Activated CD8-positive, alpha-beta memory T cell treated with anti-CD3 and anti-CD28 coated beads, Interleukin-2, amount 50 U/mL, for 24 hours (primary cell): Measurements from ENCODE around the gene GNMT.
A peak's percentile ranks its signal among the peaks of the same experiment; 100 is the strongest.

ENCODE experiments used
- DNase-seq: peaks from one replicate; pipeline ENCODE4 v3.0.0-alpha.2; 2020; ENCODE audit errors: extremely low read depth

GNMT gene

GRCh38 chr6:42960243-42961019, at the start of gene GNMT:
Gene GNMT (plus strand): TSS chr6:42960754. CDS start chr6:42960768, 14 bp downstream.
- no peak for DNase-seq

- no peak for DNase-seq
These were observed 49.2 kb upstream of the GNMT start for GRCh38 chr6:42911171-42912021.

- DNase-seq: no peak
These were observed 46.0 kb upstream of the GNMT start for GRCh38 chr6:42914546-42914945.

DNA sequence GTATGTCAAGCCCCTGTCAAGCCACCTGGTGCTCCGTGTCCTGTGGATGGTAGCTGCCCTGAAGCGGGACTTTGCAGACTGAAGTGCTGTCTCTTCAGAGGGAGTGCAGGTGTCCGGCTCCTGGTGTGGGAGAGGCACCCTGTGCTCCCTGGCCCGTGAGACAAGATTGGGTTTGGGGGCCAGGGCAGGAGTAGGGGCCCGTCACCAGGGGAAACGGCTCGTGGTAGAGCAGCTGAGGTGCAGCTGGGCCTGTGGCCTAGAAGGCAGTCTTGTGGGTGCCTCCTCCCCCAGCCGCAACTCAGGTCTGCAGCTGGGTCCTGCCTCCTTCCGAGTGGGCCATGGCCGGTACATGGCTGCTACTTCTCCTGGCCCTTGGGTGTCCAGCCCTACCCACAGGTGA, 44.8 kb upstream of the GNMT start, which contains the start of gene PTCRA:
TSS of gene PTCRA (plus strand) at position 322 of the 400 bp plus-strand sequence. CDS start at position 339, 17 bp downstream.
- DNase-seq: no peak

DNA sequence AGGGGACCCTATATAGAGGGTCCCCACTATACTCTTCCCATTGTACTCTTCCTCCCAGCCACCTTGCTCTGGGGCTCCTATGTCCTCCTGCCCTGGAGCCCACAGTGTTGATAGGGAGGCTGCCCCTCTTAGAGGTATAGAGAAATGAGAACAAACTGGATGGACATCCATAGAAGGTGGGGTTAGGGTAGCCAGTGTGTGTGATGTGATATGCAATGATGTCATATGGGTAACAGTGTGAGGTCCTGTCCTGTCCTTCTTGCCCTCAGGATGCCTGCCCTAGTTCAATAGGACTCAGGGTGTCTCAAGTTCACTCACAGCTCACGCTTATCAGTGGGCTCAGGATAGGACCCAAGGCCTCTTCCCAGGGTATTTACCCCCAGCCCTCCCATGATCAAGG, 44.3 kb upstream of the GNMT start:
- DNase-seq: no peak

- DNase-seq: no peak
These were observed 38.8 kb upstream of the GNMT start for GRCh38 chr6:42921801-42922200.

DNA sequence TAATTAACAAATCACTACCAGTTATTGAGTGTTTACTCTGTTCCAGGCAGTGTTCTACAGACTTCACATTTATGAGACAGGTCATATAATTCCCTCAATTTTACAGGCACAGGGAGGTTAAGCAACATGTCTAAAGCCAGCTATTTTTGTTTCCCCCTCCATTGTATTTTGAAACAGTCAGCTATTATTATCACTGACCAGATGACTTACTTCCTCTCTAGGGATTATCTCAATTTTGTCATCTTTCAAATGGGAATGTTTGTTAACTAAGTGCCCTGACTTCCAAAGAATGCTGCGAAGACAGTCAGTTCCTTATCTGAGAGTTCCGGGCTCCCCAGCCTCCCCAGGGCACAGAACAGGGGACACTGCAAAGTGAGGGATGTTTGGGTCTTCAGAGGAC, 36.9 kb upstream of the GNMT start:
- no peak for DNase-seq

GRCh38 chr6:42925248-42925857, 35.2 kb upstream of the GNMT start:
- no peak for DNase-seq

GRCh38 chr6:42928986-42929820, 31.4 kb upstream of the GNMT start, which contains the start of gene CNPY3:
Gene CNPY3 (plus strand): TSS chr6:42929480. CDS start chr6:42929571, 91 bp downstream.
- peak; percentile 88 for DNase-seq

- DNase-seq: peak; percentile 17
These were observed 30.7 kb upstream of the GNMT start for GRCh38 chr6:42929821-42930360.

DNA sequence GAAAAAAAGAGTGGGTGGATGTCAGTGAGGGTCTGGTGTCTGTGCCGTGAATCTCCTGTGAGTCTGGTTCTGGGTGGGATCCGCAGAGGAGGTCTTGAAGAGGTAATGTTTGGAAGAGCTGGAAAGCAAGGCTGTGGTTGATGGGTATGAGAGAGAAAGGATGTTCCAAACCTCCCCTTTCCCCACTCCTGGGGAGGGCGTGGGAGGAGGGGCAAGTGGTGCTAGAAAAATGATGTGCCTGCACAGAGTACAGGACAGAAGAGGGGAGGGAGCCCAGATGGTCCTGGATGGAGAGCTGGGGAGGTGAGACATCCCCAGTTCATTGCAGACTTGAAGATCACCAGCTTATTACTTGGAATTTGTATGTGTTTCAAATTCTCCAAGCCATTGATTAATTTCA, 28.1 kb upstream of the GNMT start:
- no peak for DNase-seq

DNA sequence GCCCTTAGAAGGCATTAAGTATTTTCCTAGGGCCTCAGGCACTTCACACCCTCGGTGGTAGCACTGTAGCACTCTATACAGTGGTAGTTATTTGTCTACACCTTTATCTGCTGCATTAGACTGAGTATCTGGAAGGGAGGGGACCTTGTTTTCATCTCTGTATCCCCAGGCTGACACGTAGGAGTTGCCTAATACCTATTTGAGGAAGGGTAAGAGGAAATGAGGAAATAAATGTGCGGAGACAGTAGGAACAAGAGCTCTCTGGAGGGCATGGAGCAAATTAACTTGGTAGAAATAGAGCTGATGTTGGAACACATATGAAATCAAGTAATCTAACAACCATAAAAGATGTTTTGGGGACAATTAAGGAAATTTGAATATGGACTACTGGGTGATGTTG, 27.3 kb upstream of the GNMT start:
- DNase-seq: no peak

DNA sequence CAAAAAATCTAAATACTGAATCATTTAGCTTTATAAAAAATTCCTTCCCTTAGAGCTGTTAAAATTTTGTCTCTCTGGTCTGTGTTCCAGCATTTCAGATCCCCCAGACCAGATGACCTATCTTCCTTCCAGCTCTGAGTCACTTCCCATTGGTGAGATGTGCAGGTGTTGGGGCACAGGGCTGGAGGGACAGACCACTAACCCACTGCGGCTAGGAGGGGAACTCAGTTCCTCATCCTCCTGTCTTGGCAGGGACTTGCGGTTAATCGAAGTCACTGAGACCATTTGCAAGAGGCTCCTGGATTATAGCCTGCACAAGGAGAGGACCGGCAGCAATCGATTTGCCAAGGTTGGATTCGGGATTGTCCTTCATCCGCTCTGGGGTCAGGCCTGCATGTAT, 25.2 kb upstream of the GNMT start:
- no peak for DNase-seq

DNA sequence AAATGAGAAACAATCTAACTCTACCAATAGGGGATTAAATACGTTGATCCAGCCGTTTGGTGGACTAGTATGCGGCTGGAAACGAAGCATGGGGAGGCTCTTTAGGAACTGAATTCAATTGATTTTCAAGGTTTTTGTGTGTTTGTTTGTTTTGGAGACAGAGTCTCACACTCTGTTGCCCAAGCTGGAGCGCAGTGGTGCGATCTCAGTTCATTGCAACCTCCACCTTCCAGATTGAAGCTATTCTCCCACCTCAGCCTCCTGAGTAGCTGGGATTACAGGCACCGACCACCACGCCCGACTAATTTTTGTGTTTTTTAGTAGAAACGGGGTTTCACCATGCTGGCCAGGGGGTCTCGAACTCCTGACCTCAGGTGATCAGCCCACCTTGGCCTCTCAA, 24.2 kb upstream of the GNMT start:
- DNase-seq: no peak

DNA sequence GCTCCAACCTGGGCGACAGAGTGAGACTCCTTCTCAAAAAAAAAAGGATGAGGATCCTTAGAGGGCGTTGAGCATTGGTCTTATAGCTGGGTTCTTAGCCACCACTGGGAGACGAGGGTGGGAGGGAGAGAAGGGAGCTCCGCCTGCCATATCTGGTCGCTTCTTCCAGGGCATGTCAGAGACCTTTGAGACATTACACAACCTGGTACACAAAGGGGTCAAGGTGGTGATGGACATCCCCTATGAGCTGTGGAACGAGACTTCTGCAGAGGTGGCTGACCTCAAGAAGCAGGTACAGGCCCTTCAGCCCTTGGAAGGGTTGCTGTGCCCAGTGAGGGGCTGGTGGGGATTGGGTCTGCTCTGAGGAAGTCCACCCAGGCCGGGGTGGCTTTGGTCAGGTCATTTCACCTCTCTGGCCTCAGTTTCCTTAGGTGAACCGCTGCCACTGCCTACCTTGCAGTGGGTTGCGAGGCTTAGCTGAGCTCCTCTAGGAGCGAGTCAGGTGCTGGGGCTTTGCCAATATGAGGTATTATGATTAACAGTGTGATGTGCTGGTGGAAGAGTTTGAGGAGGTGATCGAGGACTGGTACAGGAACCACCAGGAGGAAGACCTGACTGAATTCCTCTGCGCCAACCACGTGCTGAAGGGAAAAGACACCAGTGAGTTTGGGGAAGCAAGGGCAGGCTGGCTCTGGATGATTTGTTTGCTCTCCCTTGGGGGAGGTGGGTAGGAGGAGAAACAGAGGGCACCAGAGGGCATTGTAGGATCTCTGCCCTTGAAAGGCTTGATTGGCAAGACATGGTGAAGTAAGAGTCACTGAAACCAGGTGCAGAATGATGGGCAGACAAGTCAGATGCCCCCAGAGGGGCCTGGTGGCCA, 22.8 kb upstream of the GNMT start:
- DNase-seq: no peak

GRCh38 chr6:42938428-42938796, 22.1 kb upstream of the GNMT start:
- no peak for DNase-seq

DNA sequence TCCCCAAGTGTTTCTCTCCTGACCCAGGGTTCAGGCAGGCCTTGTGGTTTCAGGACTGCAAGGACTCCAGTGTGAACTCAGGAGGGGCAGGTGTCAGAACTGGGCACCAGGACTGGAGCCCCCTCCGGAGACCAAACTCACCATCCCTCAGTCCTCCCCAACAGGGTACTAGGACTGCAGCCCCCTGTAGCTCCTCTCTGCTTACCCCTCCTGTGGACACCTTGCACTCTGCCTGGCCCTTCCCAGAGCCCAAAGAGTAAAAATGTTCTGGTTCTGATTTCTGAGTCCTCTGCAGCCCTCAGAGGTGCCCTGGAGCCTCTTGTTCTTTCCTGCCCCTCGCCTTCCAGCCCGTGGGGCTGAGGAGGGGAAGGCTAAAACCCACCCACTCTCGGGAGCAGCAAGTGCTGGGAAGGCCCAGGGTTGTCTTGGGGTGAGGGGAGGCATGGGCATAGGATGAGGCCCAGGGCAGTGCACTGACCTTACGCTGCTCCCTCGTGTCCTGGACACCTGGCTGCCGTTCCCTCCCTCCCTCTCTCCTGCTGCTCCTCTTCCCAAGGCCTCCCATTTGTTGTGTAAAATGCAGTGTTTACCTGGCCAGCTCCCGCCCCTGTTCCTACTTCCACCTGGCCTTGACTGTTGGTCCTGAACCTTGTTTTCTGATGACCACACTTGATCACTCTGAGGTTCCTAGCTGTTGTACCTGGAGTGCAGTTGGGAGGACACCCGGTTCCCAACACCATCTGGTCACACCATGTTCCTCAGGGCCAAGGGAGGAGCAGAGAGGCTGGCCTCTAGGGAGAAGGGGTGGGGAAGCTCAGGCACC, 21.4 kb upstream of the GNMT start:
- no peak for DNase-seq

DNA sequence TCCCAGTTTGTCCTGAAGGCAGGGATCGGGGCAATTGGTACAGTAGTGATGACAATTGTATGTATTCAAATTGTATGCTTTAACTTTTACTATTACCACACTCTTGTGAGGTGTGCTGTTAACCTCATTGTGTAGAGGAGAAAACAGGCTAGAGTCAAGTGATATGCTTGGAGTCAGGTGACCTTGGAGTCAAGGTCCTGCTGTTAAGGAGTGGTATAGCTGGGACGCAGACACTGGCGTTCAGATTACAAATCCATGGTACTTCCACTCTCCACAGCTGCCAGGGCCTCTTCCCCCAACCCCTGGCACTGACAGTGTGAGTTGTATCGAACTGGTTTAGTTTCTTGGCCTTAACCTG, 20.8 kb upstream of the GNMT start:
- no peak for DNase-seq

DNA sequence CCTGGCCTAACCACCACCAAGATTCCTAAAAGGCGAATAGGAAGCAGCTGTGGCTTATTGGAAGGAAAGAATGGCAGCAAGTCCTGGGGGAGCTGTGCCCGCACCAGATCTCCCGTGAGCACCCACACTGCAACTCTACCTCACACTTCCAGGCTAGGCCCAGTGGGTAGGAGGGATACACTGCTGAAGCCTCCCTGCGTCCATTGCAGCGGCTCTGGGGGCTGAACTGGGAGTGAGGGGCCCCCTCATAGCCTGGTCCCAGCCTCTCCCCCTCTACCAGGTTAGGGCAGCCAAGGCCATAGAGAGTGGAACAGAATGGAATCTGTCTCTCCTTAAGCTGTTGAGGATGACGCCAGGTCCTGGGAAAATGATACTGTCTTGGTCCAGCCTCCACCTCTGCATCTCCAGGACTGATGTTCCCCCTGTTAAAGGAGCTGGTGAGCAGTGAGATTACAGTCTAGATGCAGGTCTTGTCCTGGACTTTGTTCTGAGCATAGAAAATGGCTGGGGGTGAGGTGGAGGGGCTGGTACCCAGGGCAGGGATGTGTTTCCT, 20.0 kb upstream of the GNMT start:
- DNase-seq: no peak
